Tibial nerve (tissue), 4 donors: ENCODE data around the gene NOTCH1. TPM values are rescaled to one million over a fixed set of nuclear protein-coding genes. Genes with fewer than 3 reads are reported as not detected.

Experiments
- DNase-seq, 2 donors: peaks; one replicate each; pipeline ENCODE4 v3.0.0-alpha.2; 2019; ENCODE audit warnings: low spot score in 2 of 2
- H3K27ac ChIP-seq, 4 donors: fragments of 200-600 bp; sonication (generic) in 3 of 4; one replicate each; pipeline ENCODE4 v1.5.1; 2017 to 2019; ENCODE audit warnings: mild to moderate bottlenecking in 1 of 4
- H3K27me3 ChIP-seq, 2 donors: fragments of 200-600 bp; sonication (generic) in 1 of 2; one replicate each; pipeline versions ENCODE4 v1.5.1 to v1.6.0; 2017 to 2019
- H3K36me3 ChIP-seq, 3 donors: fragments of 200-600 bp; sonication (generic); one replicate each; pipeline ENCODE4 v1.5.1; 2018 to 2019
- H3K4me1 ChIP-seq, 4 donors: fragments of 200-600 bp; sonication (generic) in 3 of 4; one replicate each; pipeline ENCODE4 v1.5.1; 2017 to 2019
- H3K4me3 ChIP-seq, 4 donors: fragments of 200-600 bp; sonication (generic) in 3 of 4; one replicate each; pipeline ENCODE4 v1.5.1; 2017 to 2019; ENCODE audit warnings: mild to moderate bottlenecking in 1 of 4, moderate library complexity in 1 of 4
- H3K9me3 ChIP-seq, 4 donors: fragments of 200-600 bp; sonication (generic) in 3 of 4; one replicate each; pipeline ENCODE4 v1.5.1; 2017 to 2019
- CTCF ChIP-seq, 5 experiments: fragments of 200-600 bp in 3 of 5; fragments of 450-650 bp in 2 of 5; sonication (generic) in 3 of 5; IDR thresholded peaks; one replicate each; pipeline ENCODE4 v1.5.1; 2016 to 2019; ENCODE audit warnings: antibody characterized with exemption in 5 of 5, mild to moderate bottlenecking in 3 of 5, moderate library complexity in 2 of 5
- EP300 ChIP-seq, 2 donors: sonication (generic); formaldehyde crosslinking; IDR thresholded peaks; one replicate each; pipeline ENCODE4 v1.6.1; 2017; ENCODE audit warnings: antibody characterized with exemption in 2 of 2, mild to moderate bottlenecking in 1 of 2
- POLR2A ChIP-seq, 2 donors: fragments of 450-650 bp; IDR thresholded peaks; one replicate each; pipeline ENCODE4 v1.6.1; 2017; ENCODE audit warnings: antibody characterized with exemption in 2 of 2, mild to moderate bottlenecking in 2 of 2, moderate library complexity in 2 of 2
- WGBS, 2 donors: methylation state at CpG; one replicate each; pipeline ENCODE4 v1.1.5; 2018; 5-methylcytosine and 5-hydroxymethylcytosine counted together
- total RNA-seq, 4 donors: library from RNA; depleted of rRNA; stranded (reverse); fragments of >200 nt; gene quantifications; one replicate each; pipeline ENCODE4 v1.1.0, GENCODE V29; 2016

NOTCH1 gene
- total RNA-seq, 4 donors from 2014 or later = 29.3 to 65.4 (median 41.5) TPM

- H3K4me3 ChIP-seq = no peak overlapping the region
- H3K9me3 ChIP-seq = no peaks in the 10 kb centered on the region
- no peaks in the 10 kb centered on the region for H3K4me1 ChIP-seq
- 82 to 88% methylated on average over 14 to 15 of the region's 15 CpGs for WGBS, 2 donors
- no peak overlapping the region for H3K27ac ChIP-seq
- no peak for TF ChIP-seq EP300 (IDR thresholded peaks at IDR 0.05)
- TF ChIP-seq CTCF (IDR thresholded peaks at IDR 0.05) = no peak
- TF ChIP-seq POLR2A (IDR thresholded peaks at IDR 0.05) = no peak
- DNase-seq = no peak
- no peaks in the 10 kb centered on the region for H3K27me3 ChIP-seq
- peaks cover 8 to 100% (median 53%) of the 10 kb centered on the region in 3 donors for H3K36me3 ChIP-seq
Measured at GRCh38 chr9:136467766-136468165, 78.1 kb downstream of the NOTCH1 start.

- Histone ChIP-seq H3K9me3 (no peaks in the 10 kb centered on the region), H3K27ac (no peak overlapping the region), H3K4me3 (no peak overlapping the region), H3K4me1 (no peaks in the 10 kb centered on the region), H3K36me3 (peaks cover 8 to 100% (median 50%) of the 10 kb centered on the region in 3 donors), H3K27me3 (no peaks in the 10 kb centered on the region)
- no peak for TF ChIP-seq EP300 (IDR thresholded peaks at IDR 0.05)
- no peak for TF ChIP-seq CTCF (IDR thresholded peaks at IDR 0.05)
- TF ChIP-seq POLR2A (IDR thresholded peaks at IDR 0.05) = no peak
- 95% methylated on average over 30 of the region's 30 CpGs for WGBS, 2 donors
- no peak for DNase-seq
Measured at GRCh38 chr9:136466155-136466541, 79.7 kb downstream of the NOTCH1 start.

GRCh38 chr9:136465500-136466154 lies 80.2 kb downstream of the NOTCH1 start:
- Histone ChIP-seq H3K4me1 (no peaks in the 10 kb centered on the region), H3K4me3 (no peak overlapping the region), H3K27ac (no peak overlapping the region), H3K9me3 (no peaks in the 10 kb centered on the region), H3K36me3 (peaks cover 10 to 100% (median 54%) of the 10 kb centered on the region in 3 donors), H3K27me3 (no peaks in the 10 kb centered on the region)
- 86 to 89% methylated on average over 27 of the region's 27 CpGs for WGBS, 2 donors
- DNase-seq = no peak
- TF ChIP-seq CTCF (IDR thresholded peaks at IDR 0.05) (no peak), EP300 (IDR thresholded peaks at IDR 0.05) (no peak), POLR2A (IDR thresholded peaks at IDR 0.05) (no peak)

GRCh38 chr9:136464241-136464640 lies 81.6 kb downstream of the NOTCH1 start:
- Histone ChIP-seq H3K4me1 (no peaks in the 10 kb centered on the region), H3K36me3 (peaks cover 13 to 100% (median 56%) of the 10 kb centered on the region in 3 donors), H3K4me3 (no peak overlapping the region), H3K27me3 (no peaks in the 10 kb centered on the region), H3K27ac (no peak overlapping the region), H3K9me3 (no peaks in the 10 kb centered on the region)
- TF ChIP-seq EP300 (IDR thresholded peaks at IDR 0.05) (no peak), CTCF (IDR thresholded peaks at IDR 0.05) (no peak), POLR2A (IDR thresholded peaks at IDR 0.05) (no peak)
- 90 to 92% methylated on average over 6 of the region's 6 CpGs for WGBS, 2 donors
- DNase-seq = no peak

GRCh38 chr9:136463578-136463977 lies 82.3 kb downstream of the NOTCH1 start:
- Histone ChIP-seq H3K4me3 (no peak overlapping the region), H3K27me3 (no peaks in the 10 kb centered on the region), H3K27ac (no peak overlapping the region), H3K4me1 (no peaks in the 10 kb centered on the region), H3K36me3 (peaks cover 13 to 100% (median 56%) of the 10 kb centered on the region in 3 donors), H3K9me3 (no peaks in the 10 kb centered on the region)
- 91 to 94% methylated on average over 14 of the region's 14 CpGs for WGBS, 2 donors
- no peak for DNase-seq
- no peak for TF ChIP-seq POLR2A (IDR thresholded peaks at IDR 0.05)
- no peak for TF ChIP-seq CTCF (IDR thresholded peaks at IDR 0.05)
- no peak for TF ChIP-seq EP300 (IDR thresholded peaks at IDR 0.05)
